HepG2 (cell line): Measurements from ENCODE around the gene BRAT1. TPM values are rescaled to one million over a fixed set of nuclear protein-coding genes. Genes with fewer than 3 reads are reported as not detected.

ENCODE experiments used
- ATAC-seq: fragments of 200-7000 bp; cut with Tn5 transposase; 3 replicates; pipeline ENCODE4 v1.9.1; 2020; ENCODE audit warnings: mild to moderate bottlenecking, moderate library complexity
- BruUV-seq: library from RNA; stranded (reverse); fragments of 400-500 nt; replicated peaks from 2 replicates; lab custom pipeline; 2021; lab: Mats Ljungman, UMichigan
- CTCF ChIA-PET: fragments of 300-600 bp; formaldehyde crosslinking; extraction: SDS; loops from one replicate; lab custom pipeline; 2021; ENCODE audit warnings: low total read pairs, inconsistent platforms, low intra/inter-chr PET ratio; lab: Yijun Ruan, JAX
- POLR2A ChIA-PET: fragments of 350-600 bp; sonication (Branson Sonifier 250); formaldehyde crosslinking; loops from one replicate; lab custom pipeline; 2020; ENCODE audit warnings: antibody characterized with exemption, inconsistent platforms; lab: Yijun Ruan, JAX
- DNase-seq: peaks from one replicate; pipeline ENCODE4 v3.0.0-alpha.2; 2015; ENCODE audit warnings: low spot score
- FAIRE-seq: peaks from 3 replicates; lab custom pipeline; 2011; peaks lifted over from hg19 to GRCh38; lab: Jason Lieb, UNC
- H2AFZ ChIP-seq: one replicate; pipeline ENCODE4 v1.6.1; 2011; ENCODE audit warnings: low read length, inconsistent platforms
- H3K27ac ChIP-seq: fragments of 300-600 bp; 3 replicates; pipeline ENCODE4 v1.8.0; 2011; ENCODE audit warnings: mixed run types, mild to moderate bottlenecking, mixed read lengths, low read length, inconsistent platforms; ENCODE audit not compliant: insufficient read depth; ENCODE audit errors: extremely low read length
- H3K27me3 ChIP-seq, 2 experiments: fragments of 200-600 bp in 1 of 2; 2 replicates in 1 of 2; 3 replicates in 1 of 2; pipeline versions ENCODE4 v1.6.0 to v1.8.0; 2011; ENCODE audit warnings: low read length in 2 of 2, mild to moderate bottlenecking in 2 of 2, moderate library complexity in 2 of 2, inconsistent platforms in 1 of 2; ENCODE audit not compliant: insufficient read depth in 2 of 2, control insufficient read depth in 1 of 2
- H3K36me3 ChIP-seq, 2 experiments: fragments of 200-600 bp in 1 of 2; replicated peaks in 1 of 2; 2 replicates in 1 of 2; 3 replicates in 1 of 2; pipeline versions ENCODE4 v1.5.1 to v1.8.0; 2011; ENCODE audit warnings: low read length in 2 of 2, inconsistent platforms in 1 of 2; ENCODE audit not compliant: insufficient read depth in 2 of 2, control insufficient read depth in 1 of 2
- H3K4me1 ChIP-seq: 2 replicates; pipeline ENCODE4 v1.5.1; 2012; ENCODE audit warnings: low read length, inconsistent platforms; ENCODE audit not compliant: insufficient read depth
- H3K4me2 ChIP-seq: 2 replicates; pipeline ENCODE4 v1.6.0; 2011; ENCODE audit warnings: low read depth, low read length, inconsistent platforms
- H3K4me3 ChIP-seq, 3 experiments: fragments of 200-600 bp in 1 of 3; sonication (generic), shearing (Covaris generic) in 1 of 3; replicated peaks in 1 of 3; 2 replicates each; pipeline ENCODE4 v1.5.1; 2011 to 2016; ENCODE audit warnings: low read length in 3 of 3, inconsistent platforms in 2 of 3, low read depth in 2 of 3, mild to moderate bottlenecking in 2 of 3, control low read depth in 1 of 3, mixed read lengths in 1 of 3; ENCODE audit not compliant: insufficient read depth in 1 of 3
- H3K79me2 ChIP-seq: one replicate; pipeline ENCODE4 v1.6.1; 2011; ENCODE audit warnings: low read length, inconsistent platforms; ENCODE audit not compliant: insufficient read depth
- H3K9ac ChIP-seq: 2 replicates; pipeline ENCODE4 v1.6.0; 2011; ENCODE audit warnings: mild to moderate bottlenecking, low read depth, low read length, inconsistent platforms; ENCODE audit not compliant: insufficient read depth
- H3K9me3 ChIP-seq: 2 replicates; pipeline ENCODE4 v1.5.1; 2012; ENCODE audit warnings: mild to moderate bottlenecking, low read length
- H4K20me1 ChIP-seq: 2 replicates; pipeline ENCODE4 v1.6.0; 2011; ENCODE audit warnings: inconsistent platforms, mild to moderate bottlenecking, low read length, moderate library complexity; ENCODE audit not compliant: insufficient read depth
- CBX1 ChIP-seq: IDR thresholded peaks from one replicate; pipeline ENCODE4 v1.6.1; 2016; ENCODE audit warnings: antibody characterized with exemption, low read depth
- EEA1 ChIP-seq: sonication (generic); formaldehyde crosslinking; IDR thresholded peaks from 2 replicates; pipeline ENCODE4 v1.5.1; 2020; ENCODE audit warnings: mild to moderate bottlenecking, missing genetic modification reagents, borderline replicate concordance
- PAF1 ChIP-seq: IDR thresholded peaks from 2 replicates; pipeline ENCODE4 v1.6.1; 2016; ENCODE audit warnings: missing genetic modification reagents, missing compliant biosample characterization
- SRY ChIP-seq: sonication (generic); formaldehyde crosslinking; IDR thresholded peaks from 2 replicates; pipeline ENCODE4 v1.8.0; 2022; ENCODE audit warnings: mild to moderate bottlenecking, missing genetic modification reagents
- ZBTB33 ChIP-seq: sonication (generic); formaldehyde crosslinking; IDR thresholded peaks from 2 replicates; pipeline ENCODE4 v1.4.0; 2020; ENCODE audit warnings: missing genetic modification reagents
- ZMYM3 ChIP-seq: sonication (generic); formaldehyde crosslinking; IDR thresholded peaks from 2 replicates; pipeline ENCODE4 v1.5.1; 2020; ENCODE audit warnings: mild to moderate bottlenecking, missing genetic modification reagents
- WGBS: methylation state at CpG from one replicate; pipeline ENCODE4 v1.1.6; 2017; ENCODE audit warnings: low lambda C conversion rate; 5-methylcytosine and 5-hydroxymethylcytosine counted together
- in situ Hi-C: cut with HindIII; loops from 2 replicates; pipeline ENCODE4 v1.10.0; 2017; ENCODE audit warnings: low pct_unique_long_range_greater_than_20kb; ENCODE audit not compliant: extremely low pct_ligation_motif_present
- intact Hi-C: fragments of 100-400 bp; cut with micrococcal nuclease; formaldehyde crosslinking; loops from one replicate; pipeline ENCODE4 v1.10.0; 2022; ENCODE audit not compliant: unreplicated experiment
- polyA plus RNA-seq, 8 experiments: library from polyadenylated mRNA; depleted of rRNA in 3 of 8; stranded (reverse) in 7 of 8; unstranded in 1 of 8; fragments of >200 nt; fragmentation: Illumina TruSeq in 4 of 8; extraction: Trizol in 4 of 8; gene quantifications; 2 replicates each; pipeline versions ENCODE4 v1.2.1 to v1.2.3, GENCODE V29; 2011 to 2016; ENCODE audit warnings: low read depth in 4 of 8, missing spikeins in 1 of 8, mixed read lengths in 1 of 8; ENCODE audit not compliant: insufficient read depth in 1 of 8
- total RNA-seq, 5 experiments: library from RNA; depleted of rRNA; stranded (reverse); fragments of >200 nt; fragmentation: Illumina TruSeq; extraction: Trizol; gene quantifications; 2 replicates each; pipeline ENCODE4 v1.2.3, GENCODE V29; 2016; ENCODE audit warnings: low read depth in 1 of 5

BRAT1 gene
- total and polyA plus RNA-seq, 2 of the 13 experiments (the other 11 are each of a cell fraction or from before 2014, with no cell fraction given): 10.2 to 20.3 TPM

- CTCF ChIA-PET: no interaction called here
- WGBS: 53% methylated on average over 19 of the region's 26 CpGs
- H3K4me3 ChIP-seq: no peak overlapping the region
- no peak overlapping the region for H2AFZ ChIP-seq
- H3K9ac ChIP-seq: no peak overlapping the region
- BruUV-seq: no TSS peak
- in situ Hi-C loops: no loop called here
- peaks cover 51% of the 10 kb centered on the region for H3K4me1 ChIP-seq
- POLR2A ChIA-PET: no interaction called here
- ATAC-seq (no peak), FAIRE-seq (no peak), DNase-seq (no peak)
- H4K20me1 ChIP-seq: no peaks in the 10 kb centered on the region
- TF ChIP-seq SRY (CRISPR knock-in tag) (no peak), ZBTB33 (CRISPR knock-in tag) (0 out of 2 replicates have a peak, but pooled peaks have one; percentile 10), ZMYM3 (CRISPR knock-in tag) (peak; percentile 58; the same call in 1 of the 2 replicates)
- H3K36me3 ChIP-seq: no peaks in the 10 kb centered on the region
- no peak overlapping the region for H3K27ac ChIP-seq
- H3K4me2 ChIP-seq: no peak overlapping the region
- no peaks in the 10 kb centered on the region for H3K79me2 ChIP-seq
- H3K27me3 ChIP-seq: peaks cover 7 to 88% of the 10 kb centered on the region in 2 experiments
- H3K9me3 ChIP-seq: no peaks in the 10 kb centered on the region
- intact Hi-C loops: no loop called here
Observed at GRCh38 chr7:2507208-2507916, 48.0 kb downstream of the BRAT1 start.

- POLR2A ChIA-PET: no interaction called here
- in situ Hi-C loops (no loop called here), intact Hi-C loops (no loop called here)
- TF ChIP-seq CBX1 (no peak), PAF1 (CRISPR knock-in tag) (no peak), EEA1 (no peak)
- Histone ChIP-seq H3K4me1 (peaks cover 31% of the 10 kb centered on the region), H3K27ac (no peak overlapping the region), H4K20me1 (no peaks in the 10 kb centered on the region), H3K9me3 (no peaks in the 10 kb centered on the region), H3K79me2 (no peaks in the 10 kb centered on the region), H3K27me3 (peaks cover 9 to 86% of the 10 kb centered on the region in 2 experiments), H3K9ac (no peak overlapping the region), H3K4me2 (no peak overlapping the region), H3K36me3 (no peaks in the 10 kb centered on the region), H3K4me3 (no peak overlapping the region), H2AFZ (no peak overlapping the region)
- FAIRE-seq (no peak), ATAC-seq (no peak), DNase-seq (no peak)
- 77% methylated on average over 4 of the region's 14 CpGs for WGBS
- CTCF ChIA-PET: no interaction called here
- BruUV-seq: no TSS peak
Observed at GRCh38 chr7:2505401-2505800, 49.9 kb downstream of the BRAT1 start.
